Neural progenitor cell (in vitro differentiated cells): ENCODE measurements around the gene BPHL.

Source experiments
- CTCF ChIP-seq: fragments of 200-600 bp; sonication (generic); IDR thresholded peaks from 2 replicates; pipeline ENCODE4 v1.5.1; 2017; ENCODE audit warnings: antibody characterized with exemption, mild to moderate bottlenecking
- EZH2 ChIP-seq: fragments of 200-600 bp; sonication (generic); IDR thresholded peaks from 2 replicates; pipeline ENCODE4 v1.6.1; 2017; ENCODE audit warnings: antibody characterized with exemption, mild to moderate bottlenecking, moderate library complexity
- EZH2phosphoT487 ChIP-seq: fragments of 200-600 bp; sonication (generic); IDR thresholded peaks from 2 replicates; pipeline ENCODE4 v1.6.1; 2017; ENCODE audit warnings: antibody characterized with exemption

GRCh38 chr6:3085074-3085473 lies 33.4 kb upstream of the BPHL start:
- TF ChIP-seq CTCF (no peak), EZH2 (no peak), EZH2phosphoT487 (no peak)
